Panc1 (cell line): ENCODE data around the gene HUS1.

Experiments used
- CTCF ChIP-seq: fragments of 450-650 bp; IDR thresholded peaks from 2 replicates; pipeline ENCODE4 v1.5.1; 2017; ENCODE audit warnings: mild to moderate bottlenecking
- POLR2AphosphoS5 ChIP-seq: IDR thresholded peaks from 2 replicates; pipeline ENCODE4 v1.6.1; 2012; ENCODE audit warnings: mild to moderate bottlenecking, low read depth, low read length, moderate library complexity
- SIN3A ChIP-seq: IDR thresholded peaks from 2 replicates; pipeline ENCODE4 v1.6.1; 2012; ENCODE audit warnings: low read depth, mild to moderate bottlenecking, low read length, moderate library complexity, borderline replicate concordance; ENCODE audit not compliant: insufficient read depth

GRCh38 chr7:47936323-47936722 is 43.1 kb downstream of the HUS1 start:
- TF ChIP-seq CTCF (no peak), SIN3A (no peak), POLR2AphosphoS5 (no peak)
